Measurements from ENCODE around the gene CC2D2B. TPM values are rescaled to one million over a fixed set of nuclear protein-coding genes. Genes with fewer than 3 reads are reported as not detected.

The CC2D2B gene
- total RNA-seq, 2 donors from 2014 or later: 0.22 TPM; not detected in 1

GRCh38 chr10:96013956-96014355 is 106.2 kb downstream of the CC2D2B start:
- H3K4me1 Mint-ChIP-seq (ENCODE audit: low read depth): no peaks in the 10 kb centered on the region
- H3K36me3 Mint-ChIP-seq (ENCODE audit: insufficient read depth in 2 of 2): no peaks in the 10 kb centered on the region
- no peak for DNase-seq
- ATAC-seq (replicated peaks in 1 of 2): no peak
- no peaks in the 10 kb centered on the region for H3K27me3 Mint-ChIP-seq (ENCODE audit: low read depth)
- no peaks in the 10 kb centered on the region for H3K9me3 Mint-ChIP-seq
- H3K4me3 Mint-ChIP-seq: no peak overlapping the region
- no peak overlapping the region for H3K27ac Mint-ChIP-seq

GRCh38 chr10:96014473-96015102 is 106.8 kb downstream of the CC2D2B start:
- DNase-seq: no peak
- H3K9me3 Mint-ChIP-seq: no peaks in the 10 kb centered on the region
- H3K36me3 Mint-ChIP-seq (ENCODE audit: insufficient read depth in 2 of 2): no peaks in the 10 kb centered on the region
- no peaks in the 10 kb centered on the region for H3K4me1 Mint-ChIP-seq (ENCODE audit: low read depth)
- H3K27me3 Mint-ChIP-seq (ENCODE audit: low read depth): no peaks in the 10 kb centered on the region
- H3K27ac Mint-ChIP-seq: no peak overlapping the region
- ATAC-seq (replicated peaks in 1 of 2): no peak
- H3K4me3 Mint-ChIP-seq: no peak overlapping the region

GRCh38 chr10:96017191-96017687 is 109.5 kb downstream of the CC2D2B start:
- no peaks in the 10 kb centered on the region for H3K4me1 Mint-ChIP-seq (ENCODE audit: low read depth)
- ATAC-seq (replicated peaks in 1 of 2): peak; percentile 78 to 79
- no peak overlapping the region for H3K27ac Mint-ChIP-seq
- H3K27me3 Mint-ChIP-seq (ENCODE audit: low read depth): no peaks in the 10 kb centered on the region
- DNase-seq: peak; percentile 26 to 46
- no peak overlapping the region for H3K4me3 Mint-ChIP-seq
- no peaks in the 10 kb centered on the region for H3K9me3 Mint-ChIP-seq
- H3K36me3 Mint-ChIP-seq (ENCODE audit: insufficient read depth in 2 of 2): no peaks in the 10 kb centered on the region

GRCh38 chr10:96021332-96021731 is 113.6 kb downstream of the CC2D2B start:
- peak overlapping the region; percentile 13 for H3K27ac Mint-ChIP-seq
- H3K4me3 Mint-ChIP-seq: no peak overlapping the region
- no peaks in the 10 kb centered on the region for H3K27me3 Mint-ChIP-seq (ENCODE audit: low read depth)
- DNase-seq (no peak), ATAC-seq (replicated peaks in 1 of 2) (peak; percentile 53 to 73)
- no peaks in the 10 kb centered on the region for H3K36me3 Mint-ChIP-seq (ENCODE audit: insufficient read depth in 2 of 2)
- no peaks in the 10 kb centered on the region for H3K9me3 Mint-ChIP-seq
- H3K4me1 Mint-ChIP-seq (ENCODE audit: low read depth): no peaks in the 10 kb centered on the region

GRCh38 chr10:96022739-96023138 is 115.0 kb downstream of the CC2D2B start:
- no peaks in the 10 kb centered on the region for H3K36me3 Mint-ChIP-seq (ENCODE audit: insufficient read depth in 2 of 2)
- no peak overlapping the region for H3K27ac Mint-ChIP-seq
- H3K27me3 Mint-ChIP-seq (ENCODE audit: low read depth): no peaks in the 10 kb centered on the region
- H3K9me3 Mint-ChIP-seq: no peaks in the 10 kb centered on the region
- no peak for ATAC-seq (replicated peaks in 1 of 2)
- no peaks in the 10 kb centered on the region for H3K4me1 Mint-ChIP-seq (ENCODE audit: low read depth)
- no peak for DNase-seq
- H3K4me3 Mint-ChIP-seq: no peak overlapping the region

- Mint-ChIP-seq H3K4me3 (no peak overlapping the region), H3K9me3 (no peaks in the 10 kb centered on the region), H3K36me3 (ENCODE audit: insufficient read depth in 2 of 2) (no peaks in the 10 kb centered on the region), H3K27ac (no peak overlapping the region), H3K4me1 (ENCODE audit: low read depth) (no peaks in the 10 kb centered on the region), H3K27me3 (ENCODE audit: low read depth) (no peaks in the 10 kb centered on the region)
- ATAC-seq (replicated peaks in 1 of 2) (no peak), DNase-seq (no peak)
These were observed 115.4 kb downstream of the CC2D2B start for GRCh38 chr10:96023168-96023567.

- H3K27me3 Mint-ChIP-seq (ENCODE audit: low read depth): peaks cover 6% of the 10 kb centered on the region
- DNase-seq (peak in 1 of 2 donors; percentile 9), ATAC-seq (replicated peaks in 1 of 2) (peak; percentile 48 to 69)
- no peak overlapping the region for H3K4me3 Mint-ChIP-seq
- peaks cover 1 to 3% of the 10 kb centered on the region in 2 donors for H3K9me3 Mint-ChIP-seq
- no peaks in the 10 kb centered on the region for H3K4me1 Mint-ChIP-seq (ENCODE audit: low read depth)
- no peak overlapping the region for H3K27ac Mint-ChIP-seq
- H3K36me3 Mint-ChIP-seq (ENCODE audit: insufficient read depth in 2 of 2): no peaks in the 10 kb centered on the region
These were observed 117.8 kb downstream of the CC2D2B start for GRCh38 chr10:96025566-96025965.

GRCh38 chr10:96034625-96035024 is 126.8 kb downstream of the CC2D2B start:
- no peaks in the 10 kb centered on the region for H3K9me3 Mint-ChIP-seq
- no peak for DNase-seq
- ATAC-seq (replicated peaks in 1 of 2): no peak
- no peak overlapping the region for H3K4me3 Mint-ChIP-seq
- no peak overlapping the region for H3K27ac Mint-ChIP-seq
- no peaks in the 10 kb centered on the region for H3K36me3 Mint-ChIP-seq (ENCODE audit: insufficient read depth in 2 of 2)
- peaks cover 27% of the 10 kb centered on the region for H3K27me3 Mint-ChIP-seq (ENCODE audit: low read depth)
- no peaks in the 10 kb centered on the region for H3K4me1 Mint-ChIP-seq (ENCODE audit: low read depth)

- H3K4me3 Mint-ChIP-seq: no peak overlapping the region
- ATAC-seq (replicated peaks in 1 of 2): no peak
- peaks cover 6% of the 10 kb centered on the region for H3K4me1 Mint-ChIP-seq (ENCODE audit: low read depth)
- no peaks in the 10 kb centered on the region for H3K9me3 Mint-ChIP-seq
- no peak overlapping the region for H3K27ac Mint-ChIP-seq
- H3K36me3 Mint-ChIP-seq (ENCODE audit: insufficient read depth in 2 of 2): peaks cover 0 to 3% of the 10 kb centered on the region in 2 donors
- peaks cover 27% of the 10 kb centered on the region for H3K27me3 Mint-ChIP-seq (ENCODE audit: low read depth)
- DNase-seq: no peak
These were observed 131.0 kb downstream of the CC2D2B start for GRCh38 chr10:96038476-96039387.

- DNase-seq: no peak
- Mint-ChIP-seq H3K4me3 (no peak overlapping the region), H3K9me3 (no peaks in the 10 kb centered on the region), H3K27me3 (ENCODE audit: low read depth) (peaks cover 20% of the 10 kb centered on the region), H3K27ac (no peak overlapping the region), H3K36me3 (ENCODE audit: insufficient read depth in 2 of 2) (peaks cover 0 to 6% of the 10 kb centered on the region in 2 donors), H3K4me1 (ENCODE audit: low read depth) (peaks cover 24% of the 10 kb centered on the region)
- no peak for ATAC-seq (replicated peaks in 1 of 2)
These were observed 133.4 kb downstream of the CC2D2B start for GRCh38 chr10:96041146-96041545.

- H3K9me3 Mint-ChIP-seq: no peaks in the 10 kb centered on the region
- peaks cover 9% of the 10 kb centered on the region for H3K27me3 Mint-ChIP-seq (ENCODE audit: low read depth)
- peak within 1 kb of the TSS; percentile 49 for H3K27ac Mint-ChIP-seq
- peaks cover 41% of the 10 kb centered on the region for H3K4me1 Mint-ChIP-seq (ENCODE audit: low read depth)
- peak within 1 kb of the TSS; percentile 89 to 90 for H3K4me3 Mint-ChIP-seq
- DNase-seq (peak; percentile 89), ATAC-seq (replicated peaks in 1 of 2) (peak; percentile 94)
- peaks cover 5 to 14% of the 10 kb centered on the region in 2 donors for H3K36me3 Mint-ChIP-seq (ENCODE audit: insufficient read depth in 2 of 2)
These were observed 135.5 kb downstream of the CC2D2B start, which contains the start of gene CCNJ for GRCh38 chr10:96043033-96043892. CCNJ (plus strand) TSS chr10:96043583; CDS start chr10:96044394, 811 bp downstream.

- H3K4me3 Mint-ChIP-seq: peak overlapping the region; percentile 89 to 90
- no peaks in the 10 kb centered on the region for H3K9me3 Mint-ChIP-seq
- H3K36me3 Mint-ChIP-seq (ENCODE audit: insufficient read depth in 2 of 2): peaks cover 6 to 16% of the 10 kb centered on the region in 2 donors
- peak overlapping the region; percentile 49 for H3K27ac Mint-ChIP-seq
- DNase-seq (peak; percentile 54 to 62), ATAC-seq (replicated peaks in 1 of 2) (peak; percentile 46 to 51)
- peaks cover 49% of the 10 kb centered on the region for H3K4me1 Mint-ChIP-seq (ENCODE audit: low read depth)
- H3K27me3 Mint-ChIP-seq (ENCODE audit: low read depth): peaks cover under 1% of the 10 kb centered on the region
These were observed 136.3 kb downstream of the CC2D2B start for GRCh38 chr10:96043893-96044715.
